C4-2B (cell line): ENCODE data around the gene PTCH1.

Experiments
- H3K27ac ChIP-seq: fragments of 450-650 bp; 2 replicates; pipeline ENCODE4 v1.5.1; 2017
- CTCF ChIP-seq: fragments of 450-650 bp; conservative IDR thresholded peaks from 2 replicates; pipeline ENCODE4 v1.5.1; 2017; ENCODE audit warnings: mild to moderate bottlenecking
- ZFX ChIP-seq: fragments of 450-650 bp; IDR thresholded peaks from 2 replicates; pipeline ENCODE4 v1.6.1; 2017

The PTCH1 gene

GRCh38 chr9:95486318-95486717 lies 30.5 kb downstream of the PTCH1 start:
- TF ChIP-seq CTCF = no peak
- TF ChIP-seq ZFX = no peak
- H3K27ac ChIP-seq = peak overlapping the region; percentile 56

GRCh38 chr9:95484225-95484624 lies 32.5 kb downstream of the PTCH1 start:
- H3K27ac ChIP-seq = no peak overlapping the region
- TF ChIP-seq ZFX (no peak), CTCF (no peak)

GRCh38 chr9:95483431-95483830 lies 33.3 kb downstream of the PTCH1 start:
- TF ChIP-seq ZFX (no peak), CTCF (no peak)
- no peak overlapping the region for H3K27ac ChIP-seq

- TF ChIP-seq ZFX = no peak
- no peak for TF ChIP-seq CTCF
- no peak overlapping the region for H3K27ac ChIP-seq
Observed at GRCh38 chr9:95482621-95483020, 34.1 kb downstream of the PTCH1 start.

GRCh38 chr9:95481000-95481399 lies 35.8 kb downstream of the PTCH1 start:
- H3K27ac ChIP-seq = no peak overlapping the region
- TF ChIP-seq CTCF = no peak

- TF ChIP-seq CTCF (no peak), ZFX (no peak)
- no peak overlapping the region for H3K27ac ChIP-seq
Observed at GRCh38 chr9:95480346-95480745, 36.4 kb downstream of the PTCH1 start.

GRCh38 chr9:95479330-95479729 lies 37.4 kb downstream of the PTCH1 start:
- no peak for TF ChIP-seq ZFX
- H3K27ac ChIP-seq = no peak overlapping the region

GRCh38 chr9:95478335-95478734 lies 38.4 kb downstream of the PTCH1 start:
- H3K27ac ChIP-seq = no peak overlapping the region
- TF ChIP-seq ZFX (no peak), CTCF (no peak)
